ENCODE results near the gene EIF4G3.
A peak's percentile ranks its signal among the peaks of the same experiment; 100 is the strongest.

Gene EIF4G3

GRCh38 chr1:21084111-21084810 lies 92.4 kb downstream of the EIF4G3 start:
- no peak for ATAC-seq
- TF ChIP-seq OSR1 (CRISPR knock-in tag; IDR thresholded peaks at IDR 0.05) (no peak), ZFP3 (CRISPR knock-in tag; IDR thresholded peaks at IDR 0.05) (no peak), ZFP30 (CRISPR knock-in tag; IDR thresholded peaks at IDR 0.05) (no peak), POU6F1 (CRISPR knock-in tag; IDR thresholded peaks at IDR 0.05; ENCODE audit: borderline replicate concordance, low read depth) (no peak), PPARA (CRISPR knock-in tag; IDR thresholded peaks at IDR 0.05; ENCODE audit: borderline replicate concordance) (no peak), TOX (CRISPR knock-in tag; IDR thresholded peaks at IDR 0.05; ENCODE audit: borderline replicate concordance) (no peak), CREB5 (CRISPR knock-in tag; IDR thresholded peaks at IDR 0.05; ENCODE audit: low read depth) (no peak), TCF4 (CRISPR knock-in tag; IDR thresholded peaks at IDR 0.05; ENCODE audit: borderline replicate concordance) (no peak)
- TF ChIP-seq, protein P1, sequence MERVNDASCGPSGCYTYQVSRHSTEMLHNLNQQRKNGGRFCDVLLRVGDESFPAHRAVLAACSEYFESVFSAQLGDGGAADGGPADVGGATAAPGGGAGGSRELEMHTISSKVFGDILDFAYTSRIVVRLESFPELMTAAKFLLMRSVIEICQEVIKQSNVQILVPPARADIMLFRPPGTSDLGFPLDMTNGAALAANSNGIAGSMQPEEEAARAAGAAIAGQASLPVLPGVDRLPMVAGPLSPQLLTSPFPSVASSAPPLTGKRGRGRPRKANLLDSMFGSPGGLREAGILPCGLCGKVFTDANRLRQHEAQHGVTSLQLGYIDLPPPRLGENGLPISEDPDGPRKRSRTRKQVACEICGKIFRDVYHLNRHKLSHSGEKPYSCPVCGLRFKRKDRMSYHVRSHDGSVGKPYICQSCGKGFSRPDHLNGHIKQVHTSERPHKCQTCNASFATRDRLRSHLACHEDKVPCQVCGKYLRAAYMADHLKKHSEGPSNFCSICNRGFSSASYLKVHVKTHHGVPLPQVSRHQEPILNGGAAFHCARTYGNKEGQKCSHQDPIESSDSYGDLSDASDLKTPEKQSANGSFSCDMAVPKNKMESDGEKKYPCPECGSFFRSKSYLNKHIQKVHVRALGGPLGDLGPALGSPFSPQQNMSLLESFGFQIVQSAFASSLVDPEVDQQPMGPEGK (CRISPR knock-in tag; IDR thresholded peaks at IDR 0.05; ENCODE audit: borderline replicate concordance): no peak

GRCh38 chr1:21082073-21082472 lies 94.6 kb downstream of the EIF4G3 start:
- no peak for ATAC-seq
- TF ChIP-seq, protein P2, sequence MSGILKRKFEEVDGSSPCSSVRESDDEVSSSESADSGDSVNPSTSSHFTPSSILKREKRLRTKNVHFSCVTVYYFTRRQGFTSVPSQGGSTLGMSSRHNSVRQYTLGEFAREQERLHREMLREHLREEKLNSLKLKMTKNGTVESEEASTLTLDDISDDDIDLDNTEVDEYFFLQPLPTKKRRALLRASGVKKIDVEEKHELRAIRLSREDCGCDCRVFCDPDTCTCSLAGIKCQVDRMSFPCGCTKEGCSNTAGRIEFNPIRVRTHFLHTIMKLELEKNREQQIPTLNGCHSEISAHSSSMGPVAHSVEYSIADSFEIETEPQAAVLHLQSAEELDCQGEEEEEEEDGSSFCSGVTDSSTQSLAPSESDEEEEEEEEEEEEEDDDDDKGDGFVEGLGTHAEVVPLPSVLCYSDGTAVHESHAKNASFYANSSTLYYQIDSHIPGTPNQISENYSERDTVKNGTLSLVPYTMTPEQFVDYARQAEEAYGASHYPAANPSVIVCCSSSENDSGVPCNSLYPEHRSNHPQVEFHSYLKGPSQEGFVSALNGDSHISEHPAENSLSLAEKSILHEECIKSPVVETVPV (CRISPR knock-in tag; IDR thresholded peaks at IDR 0.05): no peak
- no peak for TF ChIP-seq BACH2 (CRISPR knock-in tag; IDR thresholded peaks at IDR 0.05; ENCODE audit: borderline replicate concordance)
- TF ChIP-seq ZC3H10 (CRISPR knock-in tag; IDR thresholded peaks at IDR 0.05): no peak
- TF ChIP-seq ZNF8 (CRISPR knock-in tag; IDR thresholded peaks at IDR 0.05): no peak
- no peak for TF ChIP-seq GLIS3 (CRISPR knock-in tag; IDR thresholded peaks at IDR 0.05)
- peak; percentile 61; the same call in 1 of the 2 replicates for TF ChIP-seq TCF4 (CRISPR knock-in tag; IDR thresholded peaks at IDR 0.05; ENCODE audit: borderline replicate concordance)
- no peak for TF ChIP-seq ESRRG (CRISPR knock-in tag; IDR thresholded peaks at IDR 0.05)

GRCh38 chr1:21077085-21077484 lies 99.6 kb downstream of the EIF4G3 start:
- ATAC-seq: peak; percentile 40; the same call in 1 of the 3 replicates
- no peak for TF ChIP-seq SNAI2 (CRISPR knock-in tag; IDR thresholded peaks at IDR 0.05)
- no peak for TF ChIP-seq ESRRG (CRISPR knock-in tag; IDR thresholded peaks at IDR 0.05)
- no peak for TF ChIP-seq ZFP30 (CRISPR knock-in tag; IDR thresholded peaks at IDR 0.05)
- TF ChIP-seq POU6F1 (CRISPR knock-in tag; IDR thresholded peaks at IDR 0.05; ENCODE audit: borderline replicate concordance, low read depth): no peak
- no peak for TF ChIP-seq GLIS3 (CRISPR knock-in tag; IDR thresholded peaks at IDR 0.05)
- TF ChIP-seq, protein P2 (CRISPR knock-in tag; IDR thresholded peaks at IDR 0.05): no peak

- ATAC-seq: peak; percentile 66
- TF ChIP-seq ZNF70 (CRISPR knock-in tag; IDR thresholded peaks at IDR 0.05) (no peak), ZNF565 (CRISPR knock-in tag; conservative IDR thresholded peaks at IDR 0.05; ENCODE audit: low read depth) (no peak), POU6F1 (CRISPR knock-in tag; IDR thresholded peaks at IDR 0.05; ENCODE audit: borderline replicate concordance, low read depth) (no peak), ZFP30 (CRISPR knock-in tag; IDR thresholded peaks at IDR 0.05) (no peak), TCF4 (CRISPR knock-in tag; IDR thresholded peaks at IDR 0.05; ENCODE audit: borderline replicate concordance) (no peak), ZNF8 (CRISPR knock-in tag; IDR thresholded peaks at IDR 0.05) (no peak)
These were observed 104.0 kb downstream of the EIF4G3 start for GRCh38 chr1:21072721-21073120.
